H1 (cell line): Measurements from ENCODE around the gene TMEM178B. TPM values are rescaled to one million over a fixed set of nuclear protein-coding genes. Genes with fewer than 3 reads are reported as not detected.
"Not testable (repeated sequence)": the region's sequence is repeated elsewhere in the genome, so short reads cannot be mapped to it uniquely, and the experiment has no call there.

Experiments used
- CTCF ChIA-PET: fragments of 300-600 bp; sonication (Branson Sonifier 250); formaldehyde crosslinking; loops from one replicate; lab custom pipeline; 2021; ENCODE audit not compliant: partially characterized antibody; lab: Charles Lee
- POLR2A ChIA-PET: fragments of 300-600 bp; sonication (Branson Sonifier 250); formaldehyde crosslinking; loops from one replicate; lab custom pipeline; 2021; ENCODE audit warnings: inconsistent platforms; ENCODE audit not compliant: partially characterized antibody; lab: Charles Lee
- DNase-seq, 2 experiments: peaks; one replicate each; pipeline versions ENCODE4 v3.0.0 to v3.0.0-alpha.2; 2010 to 2022; ENCODE audit warnings: low spot score in 2 of 2, low read depth in 1 of 2, mixed read lengths in 1 of 2
- FAIRE-seq: peaks from 2 replicates; lab custom pipeline; 2011; peaks lifted over from hg19 to GRCh38; lab: Jason Lieb, UNC
- H2AFZ ChIP-seq: 2 replicates; pipeline ENCODE4 v1.8.1; 2012; ENCODE audit warnings: low read length, inconsistent platforms
- H2AK5ac ChIP-seq: 2 replicates; pipeline ENCODE4 v1.6.1; 2013; ENCODE audit warnings: low read depth, low read length
- H2BK120ac ChIP-seq: replicated peaks from 2 replicates; pipeline ENCODE3; 2013; ENCODE audit warnings: low read depth, low read length, inconsistent platforms
- H2BK12ac ChIP-seq: 2 replicates; pipeline ENCODE4 v1.6.1; 2013; ENCODE audit warnings: low read depth, low read length
- H2BK15ac ChIP-seq: 2 replicates; pipeline ENCODE4 v1.6.1; 2013; ENCODE audit warnings: low read length
- H2BK20ac ChIP-seq: 2 replicates; pipeline ENCODE4 v1.6.1; 2013; ENCODE audit warnings: low read length
- H2BK5ac ChIP-seq: 2 replicates; pipeline ENCODE4 v1.6.1; 2013; ENCODE audit warnings: low read depth, low read length
- H3K14ac ChIP-seq: 2 replicates; pipeline ENCODE4 v1.6.1; 2013; ENCODE audit warnings: inconsistent platforms; ENCODE audit not compliant: insufficient read length
- H3K18ac ChIP-seq: 2 replicates; pipeline ENCODE4 v1.6.1; 2013; ENCODE audit warnings: low read length; ENCODE audit errors: extremely low read depth
- H3K23ac ChIP-seq: 2 replicates; pipeline ENCODE4 v1.6.1; 2013; ENCODE audit warnings: inconsistent platforms; ENCODE audit not compliant: insufficient read length
- H3K23me2 ChIP-seq: 2 replicates; pipeline ENCODE4 v1.6.1; 2013; ENCODE audit warnings: low read depth, low read length
- H3K27ac ChIP-seq: 2 replicates; pipeline ENCODE4 v1.6.1; 2011; ENCODE audit warnings: low read depth, low read length, inconsistent platforms
- H3K27me3 ChIP-seq, 4 experiments: replicated peaks in 1 of 4; 1 replicate in 1 of 4; 2 replicates in 3 of 4; pipeline versions ENCODE4 v1.6.1 to v1.8.1; 2011 to 2013; ENCODE audit warnings: low read length in 3 of 4, mild to moderate bottlenecking in 3 of 4, inconsistent platforms in 2 of 4, mixed read lengths in 2 of 4, moderate library complexity in 1 of 4; ENCODE audit not compliant: control insufficient read depth in 3 of 4, insufficient read depth in 3 of 4; ENCODE audit errors: extremely low read depth in 1 of 4
- H3K36me3 ChIP-seq, 4 experiments: 2 replicates each; pipeline versions ENCODE4 v1.6.1 to v1.8.1; 2011 to 2013; ENCODE audit warnings: mild to moderate bottlenecking in 4 of 4, low read length in 3 of 4, moderate library complexity in 2 of 4, control low read depth in 1 of 4, inconsistent platforms in 1 of 4; ENCODE audit not compliant: insufficient read depth in 4 of 4, control insufficient read depth in 2 of 4
- H3K4ac ChIP-seq: replicated peaks from 2 replicates; pipeline ENCODE3; 2013; ENCODE audit warnings: low read length, low read depth, mixed read lengths, inconsistent platforms; ENCODE audit not compliant: insufficient read length
- H3K4me1 ChIP-seq, 4 experiments: replicated peaks in 1 of 4; 1 replicate in 1 of 4; 2 replicates in 3 of 4; pipeline versions ENCODE4 v1.6.1 to v1.8.1; 2011 to 2013; ENCODE audit warnings: low read length in 3 of 4, inconsistent platforms in 2 of 4, mixed read lengths in 1 of 4; ENCODE audit not compliant: insufficient read depth in 4 of 4, control insufficient read depth in 3 of 4
- H3K4me2 ChIP-seq, 2 experiments: 2 replicates each; pipeline versions ENCODE4 v1.6.1 to v1.8.1; 2011 to 2013; ENCODE audit warnings: low read depth in 2 of 2, low read length in 2 of 2, control low read depth in 1 of 2, inconsistent platforms in 1 of 2, mild to moderate bottlenecking in 1 of 2; ENCODE audit not compliant: insufficient read depth in 1 of 2
- H3K4me3 ChIP-seq, 4 experiments: fragments of 200-600, 300-600 bp in 1 of 4; sonication (generic), shearing (Covaris generic), sonication (Bioruptor Twin) in 1 of 4; 2 replicates each; pipeline versions ENCODE4 v1.5.1 to v1.8.1; 2011 to 2016; ENCODE audit warnings: low read length in 4 of 4, low read depth in 3 of 4, control low read depth in 2 of 4, inconsistent platforms in 2 of 4, mild to moderate bottlenecking in 2 of 4, mixed read lengths in 1 of 4, moderate library complexity in 1 of 4; ENCODE audit not compliant: insufficient read depth in 2 of 4; ENCODE audit errors: extremely low read depth in 1 of 4
- H3K56ac ChIP-seq: replicated peaks from 2 replicates; pipeline ENCODE3; 2013; ENCODE audit warnings: low read depth, mild to moderate bottlenecking, mixed read lengths, low read length, inconsistent platforms; ENCODE audit not compliant: insufficient read length
- H3K79me1 ChIP-seq: 2 replicates; pipeline ENCODE4 v1.6.1; 2013; ENCODE audit warnings: low read depth, low read length, control low read depth
- H3K79me2 ChIP-seq, 2 experiments: 2 replicates each; pipeline versions ENCODE4 v1.6.1 to v1.8.1; 2012 to 2013; ENCODE audit warnings: low read length in 2 of 2, mild to moderate bottlenecking in 2 of 2, inconsistent platforms in 1 of 2; ENCODE audit not compliant: insufficient read depth in 2 of 2, control insufficient read depth in 1 of 2
- H3K9ac ChIP-seq, 4 experiments: replicated peaks in 1 of 4; 1 replicate in 1 of 4; 2 replicates in 3 of 4; pipeline versions ENCODE4 v1.6.1 to v1.8.1; 2011 to 2013; ENCODE audit warnings: low read depth in 3 of 4, low read length in 3 of 4, control low read depth in 2 of 4, mild to moderate bottlenecking in 2 of 4, moderate library complexity in 2 of 4, inconsistent platforms in 1 of 4; ENCODE audit errors: extremely low read depth in 1 of 4
- H3K9me3 ChIP-seq, 2 experiments: 2 replicates each; pipeline versions ENCODE4 v1.6.1 to v1.8.1; 2012 to 2013; ENCODE audit warnings: mild to moderate bottlenecking in 2 of 2, moderate library complexity in 2 of 2, control low read depth in 1 of 2, inconsistent platforms in 1 of 2, low read depth in 1 of 2, low read length in 1 of 2, mixed read lengths in 1 of 2; ENCODE audit not compliant: insufficient read depth in 2 of 2
- H4K20me1 ChIP-seq, 2 experiments: replicated peaks in 1 of 2; 2 replicates each; pipeline versions ENCODE3 to v1.8.1; 2011 to 2013; ENCODE audit warnings: inconsistent platforms in 2 of 2, low read length in 2 of 2, mild to moderate bottlenecking in 1 of 2; ENCODE audit not compliant: insufficient read depth in 2 of 2, control insufficient read depth in 1 of 2
- H4K5ac ChIP-seq: 2 replicates; pipeline ENCODE4 v1.6.1; 2013; ENCODE audit warnings: low read length, low read depth, mixed read lengths, inconsistent platforms; ENCODE audit not compliant: insufficient read length
- H4K8ac ChIP-seq: 2 replicates; pipeline ENCODE4 v1.8.0; 2013; ENCODE audit warnings: mild to moderate bottlenecking, moderate library complexity, low read length, inconsistent platforms; ENCODE audit not compliant: insufficient read depth; ENCODE audit errors: extremely low read depth
- H4K91ac ChIP-seq: replicated peaks from 2 replicates; pipeline ENCODE3; 2013; ENCODE audit warnings: low read length, mixed read lengths, inconsistent platforms; ENCODE audit not compliant: insufficient read length
- WGBS, 2 experiments: shearing (Covaris generic) in 1 of 2; methylation state at CpG; one replicate each; pipeline versions ENCODE4 v1.1.6 to v1.1.7; 2013 to 2015; ENCODE audit warnings: low lambda C conversion rate in 2 of 2, mixed read lengths in 2 of 2, inconsistent platforms in 1 of 2, low coverage in 1 of 2, missing lambda C conversion rate in 1 of 2; ENCODE audit not compliant: insufficient replicate concordance in 2 of 2, insufficient coverage in 1 of 2, insufficient read length in 1 of 2; ENCODE audit errors: extremely low coverage in 1 of 2, missing lambda C conversion rate in 1 of 2; 5-methylcytosine and 5-hydroxymethylcytosine counted together
- polyA plus RNA-seq, 7 experiments: library from polyadenylated mRNA; depleted of rRNA in 3 of 7; stranded (reverse) in 5 of 7; unstranded in 2 of 7; fragments of >200 nt in 5 of 7; fragments of 200-250 nt in 2 of 7; gene quantifications; 1 replicate in 5 of 7; 2 replicates in 1 of 7; 4 replicates in 1 of 7; pipeline versions ENCODE4 v1.2.1 to v1.2.3, GENCODE V29; 2011 to 2013; ENCODE audit warnings: missing spikeins in 2 of 7, mixed read lengths in 2 of 7
- total RNA-seq: library from RNA; stranded (reverse); fragmentation: NEBNext Ultra II Directional; extraction: Animal tissue kit (Norgen Biotek cat#: 25700); gene quantifications from 2 replicates; pipeline ENCODE4 v1.2.1, GENCODE V29; 2021

The TMEM178B gene
- total and polyA plus RNA-seq, 2 of the 8 experiments (the other 6 are each of a cell fraction or from before 2014, with no cell fraction given) = 5.3 to 18.1 TPM

DNA sequence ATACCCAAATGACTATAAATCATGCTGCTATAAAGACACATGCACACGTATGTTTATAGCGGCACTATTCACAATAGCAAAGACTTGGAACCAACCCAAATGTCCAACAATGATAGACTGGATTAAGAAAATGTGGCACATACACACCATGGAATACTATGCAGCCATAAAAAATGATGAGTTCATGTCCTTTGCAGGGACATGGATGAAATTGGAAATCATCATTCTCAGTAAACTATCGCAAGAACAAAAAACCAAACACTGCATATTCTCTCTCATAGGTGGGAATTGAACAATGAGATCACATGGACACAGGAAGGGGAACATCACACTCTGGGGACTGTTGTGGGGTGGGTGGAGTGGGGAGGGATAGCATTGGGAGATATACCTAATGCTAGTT, 35.8 kb upstream of the TMEM178B start:
- H3K9me3 ChIP-seq, POLR2A ChIA-PET, H3K4me1 ChIP-seq, DNase-seq, CTCF ChIA-PET, H2AK5ac ChIP-seq, FAIRE-seq, H3K36me3 ChIP-seq, H4K8ac ChIP-seq, H2BK12ac ChIP-seq, H2BK15ac ChIP-seq, H3K14ac ChIP-seq, H3K27me3 ChIP-seq, H3K79me1 ChIP-seq, H3K23ac ChIP-seq, H2BK120ac ChIP-seq, H2BK20ac ChIP-seq, H3K4me3 ChIP-seq, H3K23me2 ChIP-seq, H3K79me2 ChIP-seq, H4K5ac ChIP-seq, H3K18ac ChIP-seq, H3K9ac ChIP-seq, H4K91ac ChIP-seq, H3K27ac ChIP-seq, H3K56ac ChIP-seq, H3K4me2 ChIP-seq, H3K4ac ChIP-seq, H2AFZ ChIP-seq, H2BK5ac ChIP-seq, H4K20me1 ChIP-seq: not testable (repeated sequence)
- 96% methylated on average over 2 of the region's 3 CpGs; no CpG with 5 or more reads in 1 of the 2 experiments for WGBS, 2 experiments
